Calu3 (cell line): ENCODE data around the gene GAS2L1. TPM values are rescaled to one million over a fixed set of nuclear protein-coding genes. Genes with fewer than 3 reads are reported as not detected.

Experiments
- BruUV-seq: library from RNA; stranded (reverse); fragments of 400-500 nt; replicated peaks from 2 replicates; lab custom pipeline; 2021; lab: Mats Ljungman, UMichigan
- CTCF ChIA-PET: fragments of 300-600 bp; sonication (Branson Sonifier 250); formaldehyde crosslinking; loops from one replicate; lab custom pipeline; 2022; ENCODE audit warnings: antibody characterized with exemption; lab: Charles Lee
- DNase-seq: peaks from one replicate; pipeline ENCODE4 v3.0.0; 2022
- H3K27ac Mint-ChIP-seq: one replicate; pipeline ENCODE4 v1.8.0; 2022; ENCODE audit warnings: mixed read lengths; ENCODE audit not compliant: unreplicated experiment
- H3K27me3 Mint-ChIP-seq: one replicate; pipeline ENCODE4 v1.8.0; 2022; ENCODE audit warnings: mixed read lengths; ENCODE audit not compliant: unreplicated experiment
- H3K36me3 Mint-ChIP-seq: one replicate; pipeline ENCODE4 v1.8.0; 2022; ENCODE audit warnings: mild to moderate bottlenecking, moderate library complexity, mixed read lengths; ENCODE audit not compliant: insufficient read depth, unreplicated experiment
- H3K4me1 Mint-ChIP-seq: one replicate; pipeline ENCODE4 v1.8.0; 2022; ENCODE audit warnings: mild to moderate bottlenecking, low read depth, mixed read lengths; ENCODE audit not compliant: unreplicated experiment
- H3K4me3 Mint-ChIP-seq: one replicate; pipeline ENCODE4 v1.8.0; 2022; ENCODE audit warnings: mild to moderate bottlenecking, low read depth, moderate library complexity, mixed read lengths; ENCODE audit not compliant: unreplicated experiment
- H3K9me3 Mint-ChIP-seq: one replicate; pipeline ENCODE4 v1.8.0; 2022; ENCODE audit warnings: low read depth, mixed read lengths; ENCODE audit not compliant: unreplicated experiment
- CTCF ChIP-seq: fragments of 200-600 bp; IDR thresholded peaks from one replicate; pipeline ENCODE4 v1.8.0; 2022; ENCODE audit warnings: antibody characterized with exemption; ENCODE audit not compliant: unreplicated experiment
- intact Hi-C: fragments of 100-400 bp; cut with micrococcal nuclease; formaldehyde crosslinking; loops from one replicate; pipeline ENCODE4 v1.10.0; 2022; ENCODE audit not compliant: unreplicated experiment
- total RNA-seq: library from RNA; stranded (reverse); gene quantifications from 2 replicates; pipeline ENCODE4 v1.2.3, GENCODE V29; 2022

Gene GAS2L1
- total RNA-seq, 1 experiment from 2014 or later = 16.9 TPM

GRCh38 chr22:29260031-29260560 lies 46.4 kb upstream of the GAS2L1 start:
- H3K4me3 Mint-ChIP-seq = no peak overlapping the region
- intact Hi-C loops = no loop called here
- DNase-seq = no peak
- H3K27me3 Mint-ChIP-seq = no peaks in the 10 kb centered on the region
- H3K9me3 Mint-ChIP-seq = no peaks in the 10 kb centered on the region
- H3K4me1 Mint-ChIP-seq = no peaks in the 10 kb centered on the region
- BruUV-seq = no TSS peak
- no peak for TF ChIP-seq CTCF
- peaks cover 24% of the 10 kb centered on the region for H3K36me3 Mint-ChIP-seq
- H3K27ac Mint-ChIP-seq = no peak overlapping the region
- CTCF ChIA-PET = no interaction called here

GRCh38 chr22:29260601-29261315 lies 45.7 kb upstream of the GAS2L1 start:
- H3K27ac Mint-ChIP-seq = no peak overlapping the region
- CTCF ChIA-PET = interaction anchor here (0.6 kb wide), 1 partner anchor 13 kb away, joined by 3 read pairs; no protein-coding TSS in a partner anchor
- H3K4me3 Mint-ChIP-seq = no peak overlapping the region
- DNase-seq = no peak
- no TSS peak for BruUV-seq
- peaks cover 24% of the 10 kb centered on the region for H3K36me3 Mint-ChIP-seq
- intact Hi-C loops = no loop called here
- no peaks in the 10 kb centered on the region for H3K9me3 Mint-ChIP-seq
- H3K4me1 Mint-ChIP-seq = no peaks in the 10 kb centered on the region
- no peak for TF ChIP-seq CTCF
- H3K27me3 Mint-ChIP-seq = no peaks in the 10 kb centered on the region

GRCh38 chr22:29263791-29264276 lies 42.6 kb upstream of the GAS2L1 start:
- Mint-ChIP-seq H3K9me3 (no peaks in the 10 kb centered on the region), H3K27ac (no peak overlapping the region), H3K27me3 (no peaks in the 10 kb centered on the region), H3K4me3 (no peak overlapping the region), H3K36me3 (peaks cover 41% of the 10 kb centered on the region), H3K4me1 (peaks cover 11% of the 10 kb centered on the region)
- no peak for TF ChIP-seq CTCF
- no TSS peak for BruUV-seq
- CTCF ChIA-PET = no interaction called here
- intact Hi-C loops = no loop called here
- DNase-seq = no peak

- Mint-ChIP-seq H3K27me3 (no peaks in the 10 kb centered on the region), H3K27ac (no peak overlapping the region), H3K4me3 (no peak overlapping the region), H3K36me3 (peaks cover 47% of the 10 kb centered on the region), H3K4me1 (peaks cover 11% of the 10 kb centered on the region), H3K9me3 (no peaks in the 10 kb centered on the region)
- no TSS peak for BruUV-seq
- CTCF ChIA-PET = interaction anchor here (0.6 kb wide), 1 partner anchor 113 kb away, joined by 9 read pairs; no protein-coding TSS in a partner anchor
- TF ChIP-seq CTCF = no peak
- intact Hi-C loops = no loop called here
- no peak for DNase-seq
These were observed 41.1 kb upstream of the GAS2L1 start for GRCh38 chr22:29265305-29265704.
